ENCODE measurements around the gene SHLD2.
"Not testable (repeated sequence)": the region's sequence is repeated elsewhere in the genome, so short reads cannot be mapped to it uniquely, and the experiment has no call there.

Gene SHLD2

DNA sequence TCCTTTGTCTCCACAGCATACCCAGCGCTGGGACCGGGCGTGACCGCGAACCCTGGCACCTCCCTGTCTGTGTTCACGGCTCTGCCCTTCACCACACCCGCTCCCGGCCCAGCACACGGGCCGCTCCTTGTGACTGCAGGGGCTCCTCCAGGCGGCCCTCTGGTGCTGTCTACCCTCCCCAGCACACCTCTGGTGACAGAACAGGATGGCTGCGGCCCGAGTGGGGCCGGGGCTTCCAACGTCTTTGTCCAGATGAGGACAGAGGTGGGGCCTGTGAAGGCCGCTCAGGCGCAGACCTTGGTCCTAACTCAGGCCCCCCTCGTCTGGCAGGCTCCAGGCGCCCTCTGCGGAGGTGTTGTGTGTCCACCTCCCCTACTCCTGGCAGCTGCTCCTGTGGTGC, 133.2 kb downstream of the SHLD2 start:
- not testable (repeated sequence) for H3K4me3 ChIP-seq (ENCODE audit: low read depth, low read length); DNase-seq (ENCODE audit: low read depth)

DNA sequence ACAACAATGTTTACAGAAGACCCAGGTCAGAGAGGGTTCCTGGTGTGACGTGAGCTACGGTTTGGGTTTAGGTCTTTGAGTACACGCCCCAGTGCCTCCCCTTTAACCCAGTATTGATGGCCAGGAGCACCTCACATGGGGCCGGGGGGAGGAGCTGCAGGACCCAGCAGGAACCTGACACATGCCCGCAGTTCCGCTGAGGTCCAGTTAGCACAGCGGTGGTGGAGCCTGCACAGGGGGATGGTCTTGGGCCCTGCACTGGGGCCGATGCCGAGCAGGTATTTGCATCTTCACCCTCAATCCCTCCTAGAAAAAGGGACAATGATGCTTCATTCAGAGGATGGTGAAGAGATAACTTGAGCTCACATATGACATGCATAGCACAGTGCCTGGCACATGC, 134.2 kb downstream of the SHLD2 start:
- H3K4me3 ChIP-seq (ENCODE audit: low read depth, low read length); DNase-seq (ENCODE audit: low read depth): not testable (repeated sequence)

- H3K4me3 ChIP-seq (ENCODE audit: low read depth, low read length); DNase-seq (ENCODE audit: low read depth): not testable (repeated sequence)
These were observed 139.8 kb downstream of the SHLD2 start for GRCh38 chr10:87234854-87235253.

DNA sequence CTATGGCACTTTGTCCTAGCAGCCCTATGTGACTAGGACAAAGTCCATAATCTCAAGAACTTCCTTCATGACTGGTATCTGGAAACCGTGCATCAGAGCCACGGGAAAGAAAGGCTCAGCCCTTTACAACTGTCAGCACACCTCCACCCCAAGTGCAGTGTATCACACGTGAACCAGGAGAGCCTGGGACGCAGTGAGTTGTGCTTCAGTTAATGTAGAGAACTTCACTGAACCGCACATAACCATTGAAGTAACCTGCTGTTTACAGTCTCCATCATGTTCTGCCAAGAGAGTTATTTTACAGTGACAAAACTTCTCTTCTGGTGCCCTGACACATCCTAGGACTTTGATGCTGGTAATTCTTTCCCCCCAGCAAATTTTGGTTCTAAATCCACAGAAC, 142.2 kb downstream of the SHLD2 start:
- DNase-seq (ENCODE audit: low read depth); H3K4me3 ChIP-seq (ENCODE audit: low read depth, low read length): not testable (repeated sequence)

DNA sequence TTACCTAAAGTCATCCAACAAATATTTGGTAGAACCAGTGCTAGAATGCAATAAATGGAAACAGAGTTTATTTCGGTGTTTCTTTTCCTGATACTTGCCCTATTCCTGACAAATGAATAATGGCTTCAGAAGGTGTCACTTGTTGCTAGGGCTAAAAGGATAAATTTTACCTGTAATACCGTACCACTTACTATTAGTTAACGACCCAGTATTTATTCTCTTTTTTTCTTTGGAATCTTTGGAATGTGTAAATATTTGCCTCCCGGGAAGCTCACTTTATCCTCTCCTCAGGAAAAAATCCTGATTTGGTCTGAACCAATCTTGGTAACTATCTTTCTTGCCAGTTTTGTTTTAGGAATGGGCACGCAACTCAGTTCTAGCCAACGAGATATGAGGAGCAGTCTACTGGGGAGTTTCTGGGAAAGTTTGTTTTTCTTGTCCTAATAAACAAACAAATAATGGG, 144.4 kb downstream of the SHLD2 start:
- H3K4me3 ChIP-seq (ENCODE audit: low read depth, low read length); DNase-seq (ENCODE audit: low read depth): not testable (repeated sequence)

Measured in LNCaP clone FGC (cell line).